UCSD-AML1 (cell line): ENCODE data around the gene NEK4.

Source experiments
- DNase-seq: peaks from one replicate; lab custom pipeline; 2025; ENCODE audit not compliant: unreplicated experiment; lab: John Stamatoyannopoulos, UW

NEK4 gene

DNA sequence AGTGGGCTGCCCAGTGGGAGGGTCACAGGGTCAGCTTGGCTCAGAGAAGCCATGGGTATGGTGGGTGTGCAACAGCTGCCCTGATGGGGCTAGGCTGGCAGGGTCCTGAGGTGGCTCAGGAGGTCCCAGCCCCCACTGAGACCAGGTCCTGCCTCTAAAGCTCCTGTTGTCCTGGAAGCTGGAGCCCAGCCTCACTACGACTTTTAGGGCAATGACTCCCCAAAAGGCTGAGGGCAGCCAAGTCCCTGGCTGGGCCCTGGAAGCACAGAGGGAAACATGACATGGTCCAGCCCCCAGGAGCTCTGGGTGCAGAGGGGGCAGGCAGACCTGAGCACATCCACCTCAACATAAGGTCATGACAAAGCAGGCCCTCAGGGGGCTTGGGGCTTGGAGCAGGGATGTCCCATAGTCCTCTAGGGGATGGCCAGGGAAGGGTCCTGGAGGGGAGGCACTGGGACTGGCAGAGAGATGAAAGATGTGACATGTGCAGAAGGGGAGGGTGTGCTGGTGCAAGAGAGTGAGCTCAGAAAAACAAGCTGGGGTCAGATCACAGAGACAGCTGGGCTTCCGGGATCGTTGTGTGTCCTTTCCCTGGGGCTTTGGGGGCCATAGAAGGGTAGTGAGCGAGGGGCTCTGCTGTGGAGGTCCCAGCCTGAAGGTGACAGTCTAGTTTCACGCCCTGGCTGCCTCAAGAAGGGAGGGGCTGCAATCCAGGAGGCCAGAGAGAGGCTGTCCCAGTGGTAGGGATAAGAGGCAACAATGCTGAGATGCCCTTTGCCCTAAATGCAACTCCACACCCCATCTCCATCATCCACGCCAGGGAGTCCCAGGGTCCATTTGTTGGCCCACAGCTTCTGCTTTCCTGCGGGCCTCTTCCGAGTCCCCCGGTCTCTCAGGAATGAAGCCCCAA is 23.2 kb upstream of the NEK4 start:
- DNase-seq, result no peak

DNA sequence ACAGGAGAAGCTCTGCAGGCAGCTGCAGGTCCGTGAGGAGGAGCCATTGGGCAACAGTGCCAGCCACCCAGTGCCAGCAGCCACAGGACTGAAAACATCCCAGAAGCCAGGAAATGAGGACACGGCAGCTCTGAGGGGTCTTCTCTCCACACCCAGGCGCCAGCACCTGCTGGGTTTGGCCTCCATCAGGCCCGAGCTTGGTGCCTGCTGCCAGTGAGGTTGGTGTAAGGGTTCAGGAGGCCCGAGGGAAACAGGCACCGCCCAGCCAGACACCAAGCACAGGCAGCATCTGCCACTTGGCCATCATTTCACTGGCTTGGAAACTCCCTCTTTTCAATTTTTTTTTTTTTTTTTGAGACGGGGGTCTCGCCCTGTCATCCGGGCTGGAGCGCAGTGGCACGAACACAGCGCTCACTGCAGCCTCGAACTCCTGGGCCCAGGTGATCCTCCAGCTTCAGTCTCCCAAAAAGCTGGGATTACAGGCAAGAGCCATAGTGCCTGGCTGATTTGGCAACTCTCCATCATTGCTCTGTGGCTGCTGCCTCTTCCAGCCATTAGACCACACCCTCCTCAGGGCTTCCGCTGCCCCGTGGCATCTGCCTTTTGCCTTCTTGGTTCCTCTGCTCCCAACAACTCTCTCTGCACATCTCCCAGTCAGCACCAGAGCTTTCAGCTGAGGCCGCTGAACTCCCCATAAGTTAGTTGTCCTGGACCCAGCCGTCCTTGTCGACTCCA is 22.4 kb upstream of the NEK4 start:
- DNase-seq, result no peak

DNA sequence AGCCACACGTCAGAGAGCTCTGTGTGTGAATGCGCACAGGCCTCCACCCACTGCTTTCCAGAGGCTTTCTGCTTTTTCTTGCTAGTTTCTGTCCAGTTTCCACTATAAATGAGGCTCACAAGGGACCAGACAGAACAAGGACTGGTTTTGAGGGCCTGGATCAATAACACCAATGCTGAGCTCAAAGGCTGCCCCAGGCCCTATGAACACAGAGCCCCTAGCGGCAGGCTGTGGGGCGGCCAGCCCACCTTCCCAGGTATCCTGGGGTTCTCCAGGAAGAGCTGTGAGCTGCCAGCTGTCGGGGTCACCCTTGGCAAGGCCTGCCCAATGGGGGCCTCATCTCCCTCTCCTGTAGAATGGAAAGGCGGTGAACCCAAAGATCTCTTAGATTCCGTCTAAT is 21.7 kb upstream of the NEK4 start:
- no peak for DNase-seq

DNA sequence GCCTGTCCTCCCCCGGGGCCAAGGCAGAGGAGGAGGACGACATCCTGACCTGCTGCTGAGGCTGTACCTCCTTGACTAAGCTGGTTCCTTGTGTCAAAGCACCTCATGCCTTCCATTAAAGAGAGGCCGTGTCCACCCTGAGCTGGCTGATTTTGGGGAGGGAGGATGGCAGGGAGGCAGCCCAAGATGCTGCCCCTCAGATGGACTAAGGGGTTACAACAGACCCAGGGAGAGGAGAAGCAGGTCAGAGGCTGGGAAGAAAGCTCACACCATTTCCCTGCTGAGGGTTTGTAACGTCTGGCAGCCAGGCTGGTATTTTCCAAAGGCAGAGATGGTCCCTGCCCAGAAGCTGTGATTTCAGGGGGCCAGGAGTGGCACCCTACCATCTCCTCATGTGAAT is 21.2 kb upstream of the NEK4 start:
- DNase-seq, result no peak

DNA sequence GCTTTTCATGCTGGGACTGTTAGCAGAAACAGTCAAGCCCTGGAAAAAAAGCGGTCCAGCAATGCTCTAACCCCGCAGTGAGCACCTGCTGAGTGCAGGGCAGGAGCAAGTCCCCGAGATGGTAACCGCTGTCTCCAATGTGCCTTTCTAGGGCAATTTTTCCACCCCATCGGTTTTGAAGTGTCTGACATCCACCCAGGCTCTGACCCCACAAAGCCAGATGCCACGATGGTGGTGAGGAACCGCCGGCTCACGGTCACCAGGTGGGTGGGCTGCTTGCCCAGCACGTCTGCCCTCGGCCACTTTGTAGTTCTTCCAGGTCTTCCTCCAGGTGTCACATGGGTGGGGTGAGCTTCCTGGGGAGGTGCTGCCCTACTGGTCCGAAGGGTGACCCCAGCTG is 20.6 kb upstream of the NEK4 start:
- DNase-seq, result no peak

DNA sequence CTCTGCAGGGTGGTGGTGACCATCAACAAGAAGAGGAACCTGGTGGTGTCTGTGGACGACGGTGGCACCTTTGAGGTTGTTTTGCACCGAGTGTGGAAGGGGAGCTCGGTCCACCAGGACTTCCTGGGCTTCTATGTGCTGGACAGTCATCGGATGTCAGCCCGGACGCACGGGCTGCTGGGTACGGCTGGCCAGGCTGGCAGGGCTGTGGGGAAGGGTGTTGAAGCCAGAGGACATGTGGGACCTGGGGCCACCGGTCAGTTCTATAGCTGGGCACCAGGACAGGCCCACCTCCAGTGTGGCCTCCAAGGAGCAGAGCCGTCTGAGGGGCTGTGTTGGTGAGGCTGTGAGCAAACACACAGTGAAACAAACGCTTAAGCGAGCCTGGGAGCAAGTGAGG is 20.0 kb upstream of the NEK4 start:
- no peak for DNase-seq

DNA sequence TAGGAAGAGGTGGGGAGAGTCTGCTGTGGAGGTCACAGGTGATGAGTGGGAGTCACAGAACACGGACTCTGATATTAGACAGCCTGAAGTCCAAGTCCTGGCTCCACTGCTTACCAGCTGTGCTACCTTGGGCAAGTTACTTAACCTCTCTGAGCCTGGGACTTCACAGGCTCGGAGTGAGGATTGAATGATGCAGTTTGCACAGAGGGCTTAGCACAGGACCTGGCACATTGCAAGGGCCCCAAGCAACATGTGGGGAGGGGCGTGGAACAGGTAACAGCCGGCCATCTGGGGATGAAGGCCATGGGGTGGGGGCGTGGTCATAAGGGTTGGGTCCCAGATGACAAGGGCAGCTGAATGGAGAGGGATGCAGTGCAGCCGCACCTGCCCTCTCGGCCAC is 19.6 kb upstream of the NEK4 start:
- no peak for DNase-seq

DNA sequence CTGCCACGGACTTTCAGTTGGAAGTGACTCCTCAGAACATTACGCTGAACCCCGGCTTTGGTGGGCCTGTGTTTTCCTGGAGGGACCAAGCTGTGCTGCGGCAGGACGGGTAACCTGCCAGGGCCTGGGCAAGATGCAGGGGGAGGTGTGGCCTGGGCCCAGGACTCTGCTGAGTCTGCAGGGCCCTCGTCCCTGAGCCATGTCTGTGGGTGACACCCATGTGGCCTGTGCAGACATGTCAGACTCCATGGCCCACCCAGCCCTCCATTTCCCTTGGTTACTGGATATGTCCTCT is 19.0 kb upstream of the NEK4 start:
- DNase-seq, result no peak

DNA sequence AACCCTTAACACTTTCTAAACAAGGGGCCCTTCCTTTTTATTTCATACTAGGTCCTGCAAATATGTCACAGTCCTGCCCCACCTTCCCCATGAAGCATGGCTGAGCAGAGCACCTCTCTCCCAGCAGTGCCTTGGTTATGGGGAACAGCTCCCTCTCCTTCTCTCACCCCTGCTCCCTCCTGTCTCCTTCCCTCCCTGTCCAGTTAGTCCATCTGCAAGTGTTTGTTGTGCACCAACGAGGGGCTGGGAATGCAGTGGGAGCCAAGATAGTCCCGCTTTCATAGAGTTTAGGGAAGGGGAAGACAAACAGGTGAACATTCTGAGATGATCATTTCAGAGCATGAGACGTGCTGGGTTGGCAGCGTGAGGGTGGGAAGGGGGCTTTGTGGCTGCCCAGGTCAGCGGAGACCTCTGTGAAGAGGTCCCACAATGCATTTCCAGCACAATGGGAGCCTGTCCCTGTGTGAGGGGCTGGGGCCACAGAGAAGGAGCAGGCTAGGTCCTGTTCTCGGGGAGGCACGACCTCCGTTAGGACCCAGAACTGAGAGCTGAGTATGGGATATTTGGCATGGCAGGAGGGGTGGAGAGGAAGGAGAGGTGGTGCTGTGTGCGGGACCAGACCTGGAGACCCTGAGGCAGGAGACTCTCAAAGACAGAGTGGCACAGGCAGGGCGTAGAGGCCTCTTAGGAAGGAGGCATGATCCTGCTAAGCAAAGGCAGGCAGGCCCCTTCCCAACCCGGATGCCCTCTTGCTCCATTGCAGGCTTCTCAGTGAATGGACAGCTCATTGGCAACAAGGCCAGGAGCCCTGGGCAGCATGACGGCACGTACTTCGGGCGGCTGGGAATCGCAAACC is 18.4 kb upstream of the NEK4 start:
- DNase-seq, result no peak

DNA sequence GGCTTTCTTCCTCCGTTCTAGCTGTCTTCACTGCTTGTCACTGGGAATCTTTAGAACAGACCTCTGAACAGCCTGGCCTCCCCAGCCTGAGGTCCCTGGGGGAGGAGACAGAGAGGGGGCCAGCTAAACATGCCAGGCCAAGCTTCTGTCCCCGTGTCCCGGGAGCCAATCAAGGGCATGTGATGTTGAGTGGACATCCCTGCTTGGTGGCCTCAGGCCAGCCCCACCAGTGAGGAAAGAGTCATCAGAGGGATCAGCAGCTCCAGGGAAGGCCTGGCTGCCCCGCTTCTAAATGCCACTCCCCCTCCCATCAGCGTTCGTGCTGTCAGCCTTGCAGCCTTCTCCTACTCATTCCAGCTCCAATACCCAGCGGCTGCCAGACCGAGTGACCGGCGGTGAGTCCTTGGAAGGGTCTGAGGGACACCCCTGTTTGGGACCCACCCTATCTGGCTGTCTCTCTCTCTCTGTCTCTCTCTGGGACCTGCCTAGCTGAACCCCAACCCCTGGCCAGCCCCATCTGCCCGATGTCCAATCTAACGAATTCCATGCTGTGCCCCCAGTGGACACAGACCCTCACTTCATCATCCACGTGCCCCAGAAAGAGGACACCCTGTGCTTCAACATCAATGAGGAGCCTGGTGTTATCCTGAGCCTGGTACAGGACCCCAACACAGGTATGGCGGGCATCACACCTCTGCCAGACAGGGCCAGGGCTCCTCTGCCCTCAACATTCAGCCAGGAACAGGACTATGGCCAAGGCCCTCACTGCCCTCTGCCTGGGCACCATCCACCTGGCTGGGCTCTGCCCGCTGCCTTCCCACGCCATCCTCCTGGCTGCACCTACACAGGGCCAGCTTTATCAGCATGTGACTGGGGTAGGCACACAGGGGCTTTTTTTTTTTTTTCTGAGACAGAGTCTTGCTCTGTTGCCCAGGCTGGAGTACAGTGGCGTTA is 17.2 kb upstream of the NEK4 start:
- DNase-seq, result no peak

DNA sequence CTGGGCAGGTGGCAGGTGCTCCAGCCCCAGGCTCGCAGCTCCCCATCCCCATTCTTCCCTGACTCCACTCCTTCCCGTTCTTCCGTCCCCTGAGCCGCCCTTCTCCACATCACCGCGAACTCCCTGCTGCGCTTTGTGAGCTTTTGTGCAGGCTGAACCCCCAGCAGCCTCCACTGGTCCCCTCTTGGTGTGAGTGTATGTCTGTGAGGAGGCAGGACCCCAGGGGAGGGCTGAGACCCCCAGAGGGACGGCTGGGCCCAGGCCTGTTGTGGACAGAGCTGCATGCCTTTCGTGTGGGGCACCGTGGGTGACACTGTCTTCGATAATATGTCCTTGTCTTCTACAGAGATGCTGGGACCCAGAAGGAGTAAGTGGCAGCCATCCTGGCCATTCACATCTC is 16.5 kb upstream of the NEK4 start:
- no peak for DNase-seq

DNA sequence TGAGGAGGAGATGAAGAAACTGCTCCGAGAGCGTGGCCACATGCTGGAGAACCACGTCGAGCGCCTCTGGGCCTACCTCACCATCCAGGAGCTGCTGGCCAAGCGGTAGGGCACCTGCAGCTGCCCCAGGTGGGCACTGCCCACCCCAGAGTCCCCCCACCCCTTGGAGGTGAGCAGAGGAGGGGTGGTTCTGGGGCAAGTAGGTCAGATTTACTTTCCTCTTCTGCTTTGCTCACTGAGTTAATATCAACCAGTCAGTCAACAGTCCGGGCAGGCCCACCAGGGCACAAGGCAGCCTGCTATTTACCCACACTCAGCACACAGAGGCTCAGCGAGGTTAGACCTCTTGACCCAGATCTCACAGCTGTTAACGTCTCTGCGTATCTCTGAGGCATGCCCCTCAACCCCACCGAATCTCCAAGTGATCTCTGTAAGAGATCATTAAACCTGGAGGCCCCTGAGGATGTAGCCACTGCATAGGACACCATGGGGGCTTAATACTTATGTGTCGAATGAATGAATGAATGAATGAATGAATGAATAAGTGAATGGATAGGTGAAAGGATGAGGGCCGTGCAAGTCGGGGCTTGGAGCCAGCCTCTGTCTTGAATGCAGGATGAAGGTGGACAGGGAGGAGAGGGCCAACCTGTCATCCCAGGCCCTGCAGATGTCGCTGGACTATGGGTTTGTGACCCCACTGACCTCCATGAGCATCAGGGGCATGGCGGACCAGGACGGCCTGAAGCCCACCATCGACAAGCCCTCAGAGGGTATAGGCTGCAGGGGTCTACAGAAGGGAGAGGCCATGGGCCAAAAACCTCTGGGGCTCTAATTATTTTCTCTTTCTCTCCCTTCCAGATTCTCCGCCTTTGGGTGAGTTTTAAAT is 15.8 kb upstream of the NEK4 start:
- DNase-seq, result no peak

DNA sequence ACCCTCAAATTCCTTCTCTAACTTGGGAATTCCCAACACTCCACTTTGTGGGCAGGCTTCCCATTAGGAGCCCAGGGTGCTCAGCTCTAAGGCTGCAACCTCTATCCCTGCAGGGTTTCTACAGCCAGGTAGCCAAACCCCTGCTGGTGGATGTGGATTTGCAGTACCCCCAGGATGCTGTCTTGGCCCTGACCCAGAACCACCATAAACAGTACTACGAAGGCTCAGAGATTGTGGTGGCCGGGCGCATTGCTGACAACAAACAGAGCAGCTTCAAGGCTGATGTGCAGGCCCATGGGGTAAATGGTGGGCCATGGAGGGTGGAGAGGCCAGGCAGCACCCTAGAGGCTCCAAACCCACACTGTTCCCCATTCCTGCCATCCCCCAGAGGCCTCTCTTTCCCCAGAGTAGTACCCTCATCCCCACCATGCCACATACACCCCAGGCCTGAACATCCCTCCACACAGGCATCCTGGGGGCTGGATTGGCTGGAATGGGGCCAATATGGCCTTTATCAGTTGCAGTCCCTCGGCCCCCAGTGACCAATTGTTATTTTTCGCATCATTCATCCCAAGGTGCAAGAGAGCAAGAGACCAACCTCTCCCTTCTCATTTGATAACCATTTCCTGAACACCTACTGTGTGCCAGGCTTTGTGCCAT is 14.3 kb upstream of the NEK4 start:
- DNase-seq, result no peak

DNA sequence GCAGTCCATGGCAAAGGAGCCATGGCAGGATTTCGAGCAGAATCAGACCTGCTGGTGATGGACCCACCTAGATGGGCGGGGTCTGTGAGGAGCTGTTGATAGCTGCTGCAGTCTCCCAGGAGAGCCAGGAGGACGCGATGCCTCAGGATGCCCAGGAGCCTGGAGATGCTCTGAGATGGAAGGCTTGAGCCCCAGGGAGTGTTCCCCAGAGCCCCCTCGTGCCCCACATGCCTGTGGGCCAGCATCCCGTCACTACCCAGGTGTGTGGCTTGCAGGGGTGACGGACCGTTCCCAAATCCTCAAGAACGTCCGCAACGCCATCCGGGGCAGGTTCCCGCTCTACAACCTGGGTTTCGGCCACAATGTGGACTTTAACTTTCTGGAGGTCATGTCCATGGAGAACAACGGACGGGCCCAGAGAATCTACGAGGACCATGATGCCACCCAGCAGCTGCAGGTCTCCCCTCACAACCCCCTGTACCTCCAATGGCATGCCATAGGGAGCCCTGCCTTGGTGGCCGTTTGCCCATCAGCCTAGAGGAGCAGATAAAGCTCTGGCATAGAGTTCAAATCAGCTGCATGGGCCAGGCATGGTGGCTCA is 13.4 kb upstream of the NEK4 start:
- no peak for DNase-seq

DNA sequence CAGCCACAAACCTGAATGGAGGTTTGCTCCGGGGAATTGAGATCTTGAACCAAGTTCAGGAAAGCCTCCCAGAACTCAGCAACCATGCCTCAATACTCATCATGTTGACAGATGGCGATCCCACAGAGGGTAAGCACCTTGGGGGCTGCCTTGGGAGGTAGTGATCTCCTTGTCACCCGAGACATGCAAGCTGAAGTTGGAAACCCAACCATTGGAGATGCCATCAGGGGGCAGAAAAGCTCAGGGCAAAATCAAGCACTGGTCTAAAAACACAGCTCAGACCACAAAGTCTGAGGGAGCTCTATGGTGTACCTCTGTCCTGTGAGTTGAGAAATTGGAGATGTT is 12.4 kb upstream of the NEK4 start:
- DNase-seq, result no peak

DNA sequence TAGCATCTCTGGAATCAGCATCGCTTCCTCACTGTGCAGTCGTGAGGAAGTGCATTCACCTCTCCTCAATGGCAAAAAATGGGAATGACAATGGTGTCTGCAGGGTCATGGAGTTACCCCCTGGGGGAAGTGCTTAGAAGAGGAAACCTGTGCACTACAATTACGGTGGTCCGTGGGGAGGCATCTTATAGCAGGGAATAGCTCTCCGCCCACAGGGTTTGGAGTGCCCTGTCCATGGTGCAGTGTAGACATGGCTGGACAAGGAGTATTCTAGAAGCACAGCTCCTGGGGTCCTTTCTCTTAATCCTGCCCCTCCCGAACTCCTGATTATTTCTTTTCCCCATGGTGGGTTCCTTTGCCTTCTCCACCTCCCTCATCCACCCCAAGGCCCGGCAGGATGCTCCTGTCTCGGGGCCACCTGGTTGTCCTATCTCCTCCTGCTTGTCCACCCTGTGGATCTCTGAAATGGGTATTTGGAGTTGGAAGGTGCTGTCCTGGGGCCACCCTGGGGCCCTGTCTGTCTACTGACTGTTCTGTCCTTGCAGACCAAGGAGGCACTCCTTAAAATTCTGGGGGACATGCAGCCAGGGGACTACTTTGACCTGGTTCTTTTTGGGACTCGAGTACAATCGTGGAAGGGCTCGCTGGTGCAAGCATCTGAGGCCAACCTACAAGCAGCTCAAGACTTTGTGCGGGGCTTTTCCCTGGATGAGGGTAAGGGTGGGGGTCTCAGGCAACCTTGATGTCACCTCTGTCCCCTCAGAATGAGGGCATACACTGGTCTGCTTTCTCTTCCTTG is 11.9 kb upstream of the NEK4 start:
- DNase-seq, result no peak

DNA sequence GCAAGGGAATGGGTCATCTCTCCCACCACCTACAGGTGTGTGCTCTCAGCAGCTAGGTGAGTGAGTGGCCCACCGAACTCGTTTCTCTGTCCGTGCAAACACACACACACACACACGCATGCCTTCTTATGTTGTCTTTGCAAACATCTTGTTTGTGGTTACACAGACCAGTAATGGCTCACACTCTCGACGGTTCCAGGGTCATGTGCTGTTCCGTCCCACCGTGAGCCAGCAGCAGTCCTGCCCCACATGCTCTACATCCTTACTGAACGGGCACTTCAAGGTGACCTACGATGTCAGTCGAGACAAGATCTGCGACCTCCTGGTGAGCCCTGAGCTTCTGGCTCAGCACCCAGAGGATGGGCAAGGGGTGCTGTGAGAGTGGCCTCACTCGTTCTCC is 11.0 kb upstream of the NEK4 start:
- no peak for DNase-seq
